ENCODE data around the gene IRAG1.

DNA sequence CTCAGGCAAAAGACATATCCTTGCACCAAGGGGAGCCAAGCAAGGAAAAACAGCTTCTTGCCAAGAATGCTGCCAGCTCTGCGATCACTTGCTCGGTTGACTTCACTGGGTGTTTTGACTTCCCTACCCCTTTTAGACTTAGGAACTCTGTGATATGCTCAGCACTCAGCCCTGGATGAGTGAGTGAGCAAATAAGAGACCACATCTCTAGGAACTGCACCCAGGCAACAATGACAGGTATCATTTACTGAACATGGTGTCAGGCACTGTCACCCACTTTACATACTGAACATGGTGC lies 3.7 kb upstream of the IRAG1 start:
- TF ChIP-seq ZNF830 (tag by site-specific recombination; IDR thresholded peaks at IDR 0.05; ENCODE audit: low read depth): no peak
- TF ChIP-seq, protein P1, sequence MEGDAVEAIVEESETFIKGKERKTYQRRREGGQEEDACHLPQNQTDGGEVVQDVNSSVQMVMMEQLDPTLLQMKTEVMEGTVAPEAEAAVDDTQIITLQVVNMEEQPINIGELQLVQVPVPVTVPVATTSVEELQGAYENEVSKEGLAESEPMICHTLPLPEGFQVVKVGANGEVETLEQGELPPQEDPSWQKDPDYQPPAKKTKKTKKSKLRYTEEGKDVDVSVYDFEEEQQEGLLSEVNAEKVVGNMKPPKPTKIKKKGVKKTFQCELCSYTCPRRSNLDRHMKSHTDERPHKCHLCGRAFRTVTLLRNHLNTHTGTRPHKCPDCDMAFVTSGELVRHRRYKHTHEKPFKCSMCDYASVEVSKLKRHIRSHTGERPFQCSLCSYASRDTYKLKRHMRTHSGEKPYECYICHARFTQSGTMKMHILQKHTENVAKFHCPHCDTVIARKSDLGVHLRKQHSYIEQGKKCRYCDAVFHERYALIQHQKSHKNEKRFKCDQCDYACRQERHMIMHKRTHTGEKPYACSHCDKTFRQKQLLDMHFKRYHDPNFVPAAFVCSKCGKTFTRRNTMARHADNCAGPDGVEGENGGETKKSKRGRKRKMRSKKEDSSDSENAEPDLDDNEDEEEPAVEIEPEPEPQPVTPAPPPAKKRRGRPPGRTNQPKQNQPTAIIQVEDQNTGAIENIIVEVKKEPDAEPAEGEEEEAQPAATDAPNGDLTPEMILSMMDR (tag by site-specific recombination; IDR thresholded peaks at IDR 0.05): no peak
